Adrenal gland (tissue), 12 donors: ENCODE data around the gene FAM89B. TPM values are rescaled to one million over a fixed set of nuclear protein-coding genes. Genes with fewer than 3 reads are reported as not detected.

Experiments used
- DNase-seq, 7 donors: peaks; one replicate each; pipeline ENCODE4 v3.0.0-alpha.2; 2019 to 2020
- H3K27ac ChIP-seq, 5 donors: fragments of 200-600 bp; sonication (generic) in 4 of 5; 1 replicate in 3 of 5; 2 replicates in 2 of 5; pipeline versions ENCODE4 v1.5.1 to v1.8.0; 2016 to 2020; ENCODE audit warnings: mild to moderate bottlenecking in 1 of 5
- H3K27me3 ChIP-seq: fragments of 200-600 bp; 2 replicates; pipeline ENCODE4 v1.8.0; 2021
- H3K36me3 ChIP-seq, 2 donors: fragments of 200-600 bp; replicated peaks in 1 of 2; 1 replicate in 1 of 2; 2 replicates in 1 of 2; pipeline versions ENCODE4 v1.5.1 to v1.8.0; 2018 to 2022
- H3K4me1 ChIP-seq, 2 donors: fragments of 200-600 bp; replicated peaks in 1 of 2; 1 replicate in 1 of 2; 2 replicates in 1 of 2; pipeline versions ENCODE4 v1.5.1 to v1.8.0; 2018 to 2021
- H3K4me3 ChIP-seq, 4 donors: fragments of 200-600 bp; sonication (generic) in 3 of 4; one replicate each; pipeline ENCODE4 v1.5.1; 2016 to 2018
- H3K9me3 ChIP-seq, 3 donors: fragments of 200-600 bp; sonication (generic) in 1 of 3; replicated peaks in 1 of 3; 1 replicate in 2 of 3; 2 replicates in 1 of 3; pipeline versions ENCODE4 v1.5.1 to v1.8.0; 2016 to 2021
- POLR2A ChIP-seq, 2 donors: fragments of 450-650 bp; IDR thresholded peaks; one replicate each; pipeline ENCODE4 v1.6.1; 2017; ENCODE audit warnings: antibody characterized with exemption in 2 of 2, mild to moderate bottlenecking in 2 of 2, moderate library complexity in 1 of 2
- WGBS, 4 donors: extraction: QIAGEN DNeasy Blood & Tissue Kit in 2 of 4; methylation state at CpG; one replicate each; pipeline versions ENCODE4 v1.1.5 to v1.1.7; 2013 to 2017; 5-methylcytosine and 5-hydroxymethylcytosine counted together
- intact Hi-C, 2 donors: fragments of 100-400 bp; cut with DNase I; formaldehyde crosslinking; loops; one replicate each; pipeline versions ENCODE4 v1.14.1 to v1.15.0; 2022 to 2023
- polyA plus RNA-seq, 3 donors: library from polyadenylated mRNA; stranded (reverse); fragments of 200-250 nt in 2 of 3; fragments of 350-450 nt in 1 of 3; fragmentation: Illumina TruSeq in 1 of 3; extraction: RNeasy Lipid Tissue Mini Kit (QIAGEN cat#74804) in 1 of 3; gene quantifications; one replicate each; pipeline ENCODE4 v1.2.3, GENCODE V29; 2013 to 2014
- total RNA-seq, 9 donors: library from RNA; depleted of rRNA in 4 of 9; stranded (reverse); fragments of >200 nt in 4 of 9; fragments of 120-200 nt in 1 of 9; fragmentation: NEBNext Ultra II Directional in 1 of 9; extraction: Animal tissue kit (Norgen Biotek cat#: 25700) in 1 of 9; gene quantifications; one replicate each; pipeline versions ENCODE4 v1.1.0 to v1.2.4, GENCODE V29; 2013 to 2023
- TF ChIP-seq, protein P1 (sequence below), 6 experiments: fragments of 450-650 bp in 4 of 6; fragments of 200-600 bp in 2 of 6; sonication (generic) in 1 of 6; IDR thresholded peaks; 1 replicate in 5 of 6; 2 replicates in 1 of 6; pipeline versions ENCODE4 v1.5.1 to v1.8.0; 2016 to 2021; ENCODE audit warnings: antibody characterized with exemption in 6 of 6, mild to moderate bottlenecking in 2 of 6, moderate library complexity in 1 of 6
- donor health status: healthy with polysubstance abuse.
- donor health status: Bipolar disorder and iron deficiency.
- donor health status: DM: yes; HTN: yes; CAD: no.
- donor health status: DM: no; HTN: no; CAD: no.
- donor health status: DM: no; HTN: no; CAD: no.
- donor health status: DM: yes; HTN: yes; CAD: no.

The FAM89B gene
- total and polyA plus RNA-seq, 12 donors = 7.0 to 77.1 (median 45.9) TPM

DNA sequence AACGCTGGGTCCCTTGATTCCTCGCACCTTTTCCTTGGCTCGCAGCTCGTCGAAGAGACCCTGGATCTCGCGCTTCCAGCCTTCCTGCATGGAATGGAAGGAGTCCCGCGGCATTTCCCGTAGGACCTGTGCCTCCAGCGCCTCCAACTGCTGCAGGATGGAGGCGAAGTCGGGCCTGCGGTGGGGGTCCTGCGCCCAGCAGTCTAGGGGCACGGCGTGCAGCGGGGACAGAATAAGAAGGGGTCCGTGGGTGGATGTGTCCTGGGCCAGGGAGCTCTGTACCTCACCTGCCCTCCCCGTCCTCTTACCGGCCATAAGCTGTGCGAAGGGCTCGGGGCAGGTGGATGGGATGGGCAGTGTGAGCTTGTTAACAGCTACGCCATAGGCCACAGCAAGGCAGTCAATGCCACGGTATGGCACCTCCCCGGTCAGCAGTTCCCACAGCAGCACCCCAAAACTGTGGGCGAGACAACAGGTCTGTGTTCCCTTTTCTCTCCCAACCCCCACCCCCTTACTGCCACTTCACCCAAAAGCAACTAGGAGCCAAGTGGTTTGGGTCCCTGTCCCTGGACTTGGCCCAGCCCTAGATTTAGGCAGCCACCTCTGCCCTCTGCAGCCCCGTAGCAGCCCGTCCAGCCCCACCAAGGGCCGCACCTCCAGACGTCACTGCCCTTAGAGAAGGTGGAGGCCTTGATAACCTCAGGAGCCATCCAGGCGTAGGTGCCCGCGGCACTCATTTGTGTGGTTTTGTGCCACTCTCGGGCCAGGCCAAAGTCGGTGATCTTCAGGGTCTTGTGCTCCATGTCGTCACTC is 35.5 kb downstream of the FAM89B start:
- intact Hi-C loops = no loop called here
- TF ChIP-seq POLR2A (IDR thresholded peaks at IDR 0.05) = no peak
- TF ChIP-seq, protein P1, sequence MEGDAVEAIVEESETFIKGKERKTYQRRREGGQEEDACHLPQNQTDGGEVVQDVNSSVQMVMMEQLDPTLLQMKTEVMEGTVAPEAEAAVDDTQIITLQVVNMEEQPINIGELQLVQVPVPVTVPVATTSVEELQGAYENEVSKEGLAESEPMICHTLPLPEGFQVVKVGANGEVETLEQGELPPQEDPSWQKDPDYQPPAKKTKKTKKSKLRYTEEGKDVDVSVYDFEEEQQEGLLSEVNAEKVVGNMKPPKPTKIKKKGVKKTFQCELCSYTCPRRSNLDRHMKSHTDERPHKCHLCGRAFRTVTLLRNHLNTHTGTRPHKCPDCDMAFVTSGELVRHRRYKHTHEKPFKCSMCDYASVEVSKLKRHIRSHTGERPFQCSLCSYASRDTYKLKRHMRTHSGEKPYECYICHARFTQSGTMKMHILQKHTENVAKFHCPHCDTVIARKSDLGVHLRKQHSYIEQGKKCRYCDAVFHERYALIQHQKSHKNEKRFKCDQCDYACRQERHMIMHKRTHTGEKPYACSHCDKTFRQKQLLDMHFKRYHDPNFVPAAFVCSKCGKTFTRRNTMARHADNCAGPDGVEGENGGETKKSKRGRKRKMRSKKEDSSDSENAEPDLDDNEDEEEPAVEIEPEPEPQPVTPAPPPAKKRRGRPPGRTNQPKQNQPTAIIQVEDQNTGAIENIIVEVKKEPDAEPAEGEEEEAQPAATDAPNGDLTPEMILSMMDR (IDR thresholded peaks at IDR 0.05) = no peak
- WGBS, 4 donors = 71 to 94% (median 79%) methylated on average over 16 to 37 of the region's 37 CpGs
- DNase-seq = no peak
- Histone ChIP-seq H3K4me1 (peaks cover 17 to 51% of the 10 kb centered on the region in 2 donors), H3K36me3 (peaks cover 0 to 60% of the 10 kb centered on the region in 2 donors), H3K27me3 (no peaks in the 10 kb centered on the region), H3K27ac (peak overlapping the region in 3 of 5 donors; percentile 30 to 77 (median 73)), H3K4me3 (no peak overlapping the region), H3K9me3 (no peaks in the 10 kb centered on the region)

DNA sequence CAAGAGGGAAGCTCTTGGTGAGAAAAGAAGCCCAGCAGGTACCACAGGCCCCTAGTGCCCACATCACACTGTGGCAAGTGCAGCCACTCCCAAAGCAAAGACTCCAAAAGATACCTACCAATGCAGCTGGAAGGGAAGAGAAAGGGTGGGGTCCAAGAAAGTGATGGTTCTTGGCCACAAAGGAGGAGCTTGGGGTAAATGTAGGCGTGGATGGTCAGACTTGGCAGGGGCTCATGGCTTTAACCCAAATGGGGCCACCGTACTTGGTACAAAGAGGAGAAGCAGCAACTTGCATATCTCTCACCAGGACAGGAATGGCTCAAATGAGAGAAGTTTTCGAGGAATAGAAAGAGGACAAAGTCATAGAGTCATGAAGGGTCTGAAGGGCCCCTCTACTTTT is 36.9 kb downstream of the FAM89B start:
- no peak for TF ChIP-seq POLR2A (IDR thresholded peaks at IDR 0.05)
- TF ChIP-seq, protein P1 (IDR thresholded peaks at IDR 0.05) = no peak
- Histone ChIP-seq H3K4me1 (peaks cover 24 to 56% of the 10 kb centered on the region in 2 donors), H3K27ac (peak overlapping the region in 1 of 5 donors; percentile 48), H3K4me3 (no peak overlapping the region), H3K9me3 (no peaks in the 10 kb centered on the region), H3K27me3 (no peaks in the 10 kb centered on the region), H3K36me3 (peaks cover 0 to 45% of the 10 kb centered on the region in 2 donors)
- intact Hi-C loops = no loop called here
- 59 to 83% (median 75%) methylated on average over 3 of the region's 3 CpGs for WGBS, 4 donors
- DNase-seq = no peak

DNA sequence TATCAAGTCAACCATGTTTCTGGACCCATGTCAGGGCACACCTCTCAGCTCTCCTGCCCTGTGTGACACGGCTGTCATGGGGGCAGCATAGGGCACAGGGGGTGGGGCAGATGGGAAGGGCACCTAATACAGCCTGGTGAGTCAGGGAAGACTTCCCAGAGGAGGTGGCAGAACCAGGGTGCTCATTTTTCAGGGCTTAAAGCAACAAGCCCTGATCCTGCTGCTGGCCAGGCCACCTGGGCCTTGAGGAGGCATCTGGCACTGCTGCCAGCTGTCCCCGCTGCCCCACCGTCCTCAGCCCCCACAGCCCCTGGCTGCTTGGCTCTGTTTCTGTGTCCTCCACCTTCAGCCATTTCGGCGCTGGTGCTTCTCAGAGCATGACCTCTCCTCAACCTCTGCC is 37.3 kb downstream of the FAM89B start:
- intact Hi-C loops = loop anchor here in 1 of 2 donors (5.0 kb wide), 1 partner anchor 37 kb away; the partner anchor contains the start of genes FAM89B and ZNRD2
- peaks cover 24 to 56% of the 10 kb centered on the region in 2 donors for H3K4me1 ChIP-seq
- DNase-seq = no peak
- peak overlapping the region in 1 of 5 donors; percentile 48 for H3K27ac ChIP-seq
- peaks cover 0 to 41% of the 10 kb centered on the region in 2 donors for H3K36me3 ChIP-seq
- H3K27me3 ChIP-seq = no peaks in the 10 kb centered on the region
- H3K4me3 ChIP-seq = no peak overlapping the region
- TF ChIP-seq, protein P1 (IDR thresholded peaks at IDR 0.05) = no peak
- WGBS, 4 donors = 66 to 81% (median 74%) methylated on average over 4 to 5 of the region's 5 CpGs
- no peaks in the 10 kb centered on the region for H3K9me3 ChIP-seq

DNA sequence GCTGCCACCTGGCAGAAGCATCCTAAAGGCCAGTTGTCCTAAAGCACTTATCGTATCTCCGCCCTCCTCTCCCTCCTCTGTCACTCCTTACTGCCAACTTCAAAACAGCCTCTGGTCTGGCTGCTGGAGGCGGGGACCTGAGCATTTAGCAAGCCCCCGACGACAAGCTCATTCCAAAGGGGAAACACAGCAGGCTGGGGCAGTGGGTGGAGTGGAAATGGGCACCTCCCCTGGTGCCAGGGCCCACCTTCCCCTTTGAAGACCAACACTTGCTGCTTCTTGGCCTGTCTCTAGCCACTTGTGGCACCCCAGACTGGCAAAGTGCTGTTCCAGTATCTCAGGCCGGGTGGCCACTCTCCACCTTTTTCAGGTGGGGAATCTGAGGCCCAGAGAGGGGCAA is 38.1 kb downstream of the FAM89B start:
- H3K9me3 ChIP-seq = no peaks in the 10 kb centered on the region
- no peaks in the 10 kb centered on the region for H3K27me3 ChIP-seq
- 59 to 71% (median 68%) methylated on average over 6 of the region's 6 CpGs for WGBS, 4 donors
- peaks cover 0 to 34% of the 10 kb centered on the region in 2 donors for H3K36me3 ChIP-seq
- no peak overlapping the region for H3K4me3 ChIP-seq
- DNase-seq = no peak
- peak overlapping the region in 2 of 5 donors; percentile 89 to 93 for H3K27ac ChIP-seq
- no peak for TF ChIP-seq POLR2A (IDR thresholded peaks at IDR 0.05)
- TF ChIP-seq, protein P1 (IDR thresholded peaks at IDR 0.05) = no peak
- H3K4me1 ChIP-seq = peaks cover 24 to 56% of the 10 kb centered on the region in 2 donors
- intact Hi-C loops = loop anchor here in 1 of 2 donors (5.0 kb wide), 1 partner anchor 38 kb away; the partner anchor contains the start of genes FAM89B and ZNRD2
